Stimulated activated CD4-positive, alpha-beta T cell treated with anti-CD3 and anti-CD28 coated beads, Interleukin-4, amount 100 ng/mL, for 48 hours (primary cell): ENCODE data around the gene FRMD4A.

Experiments
- DNase-seq, 2 donors: peaks; one replicate each; pipeline ENCODE4 v3.0.0-alpha.2; 2020; ENCODE audit warnings: low read depth in 2 of 2

Gene FRMD4A

GRCh38 chr10:14293526-14293925 lies 37.2 kb downstream of the FRMD4A start:
- no peak for DNase-seq

DNA sequence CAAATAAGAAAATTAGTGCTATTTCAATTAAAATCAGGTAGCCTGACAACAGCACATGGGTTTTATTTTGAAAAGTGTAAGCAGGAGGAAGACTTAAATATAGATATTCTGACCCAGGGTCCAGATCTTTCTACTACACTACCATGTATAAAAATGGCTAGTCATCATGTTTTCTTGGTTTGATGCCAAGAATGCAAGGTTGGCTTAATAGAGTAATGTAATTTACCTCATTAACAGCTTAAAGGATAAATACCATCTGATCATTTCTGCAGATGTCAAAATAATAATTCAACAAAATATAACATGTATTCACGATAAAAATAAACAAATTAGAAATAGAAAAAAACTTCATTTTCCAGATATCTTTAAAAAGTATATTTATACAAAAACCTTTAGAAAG lies 39.4 kb downstream of the FRMD4A start:
- no peak for DNase-seq

DNA sequence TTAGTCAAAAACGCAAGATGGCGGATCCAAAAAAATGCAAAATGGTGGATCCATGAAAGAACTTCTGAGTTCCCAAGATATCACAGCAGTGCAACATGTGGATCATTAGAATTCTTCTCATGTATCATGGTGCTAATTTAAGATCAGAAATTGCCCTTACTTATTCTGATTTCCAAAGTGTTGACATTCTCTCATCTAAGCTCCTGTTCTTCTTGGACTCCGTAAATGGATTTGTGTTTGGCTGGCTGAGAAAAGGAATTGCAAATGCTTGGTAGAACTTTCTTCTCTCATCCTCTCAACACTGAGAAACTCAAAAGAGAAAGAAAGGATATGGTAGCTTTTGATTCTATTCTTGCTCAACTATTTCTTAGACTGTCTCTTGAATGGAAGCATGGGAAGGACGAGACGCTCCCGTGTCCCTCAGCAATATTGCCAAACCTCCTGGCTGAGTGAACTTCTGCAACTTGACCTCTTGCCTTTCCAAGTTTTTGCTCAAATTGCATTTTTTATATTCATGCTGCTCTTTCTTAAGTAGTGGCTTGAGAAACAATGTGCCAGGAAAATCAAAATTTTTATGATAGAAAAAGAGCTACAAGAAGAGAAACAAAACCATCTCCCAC lies 44.7 kb downstream of the FRMD4A start:
- no peak for DNase-seq

DNA sequence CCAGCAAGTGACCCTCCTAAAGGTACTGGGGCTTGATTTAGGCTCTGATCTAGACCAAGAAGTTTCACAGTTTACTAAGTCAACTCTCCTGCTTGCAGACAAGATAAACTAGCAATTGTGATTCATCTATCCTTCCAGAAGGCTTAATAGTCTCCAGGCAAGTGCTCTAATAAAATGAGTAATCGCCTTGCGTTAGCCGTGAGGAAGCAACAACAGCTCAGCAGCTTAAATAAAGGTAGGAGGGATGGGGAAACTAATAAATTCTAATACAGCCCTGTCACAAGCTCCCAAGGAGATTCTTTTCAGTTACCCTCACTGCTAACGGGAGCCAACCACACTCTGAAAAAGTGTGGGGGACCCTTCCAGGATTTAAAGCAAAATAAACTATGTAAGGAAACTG lies 48.4 kb downstream of the FRMD4A start:
- no peak for DNase-seq

DNA sequence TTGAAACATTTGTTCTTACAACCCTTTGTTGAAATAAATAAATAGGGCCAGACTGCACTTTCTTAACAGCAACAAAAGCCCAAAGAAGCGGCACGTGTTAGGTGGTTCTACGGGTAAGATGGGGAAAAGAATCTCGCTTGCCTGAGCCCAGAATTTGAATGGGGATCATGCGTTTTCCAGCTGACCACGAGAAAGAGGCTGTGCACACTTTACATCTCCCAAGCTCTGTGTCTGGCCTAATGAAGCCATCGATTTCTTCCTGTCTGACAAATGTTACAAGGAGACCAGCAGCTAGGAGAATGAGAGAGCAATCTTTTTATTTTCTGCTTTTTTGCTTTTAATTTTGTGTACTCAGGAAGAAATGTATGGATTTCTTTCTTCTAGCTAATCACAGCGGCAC lies 52.2 kb downstream of the FRMD4A start:
- no peak for DNase-seq

DNA sequence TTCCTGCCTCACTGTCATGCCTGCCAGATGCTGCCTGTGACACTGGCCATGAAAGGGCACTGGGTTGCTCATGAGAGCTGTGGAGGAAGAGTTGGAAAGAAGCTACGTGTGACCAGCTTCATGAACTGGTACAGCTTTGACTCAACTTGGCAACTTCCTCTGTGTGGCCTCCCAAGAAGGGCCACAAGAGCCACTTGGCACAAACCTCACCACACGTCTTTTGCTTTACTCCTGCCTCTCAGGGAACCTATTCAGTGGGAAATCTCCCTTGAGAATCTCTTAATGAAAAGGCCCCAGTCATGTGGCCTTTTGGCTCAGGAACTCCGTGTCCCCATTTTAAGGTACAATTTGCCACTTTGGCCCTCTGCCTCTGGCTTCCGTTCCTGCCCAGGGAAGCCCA lies 54.5 kb downstream of the FRMD4A start:
- DNase-seq: no peak

DNA sequence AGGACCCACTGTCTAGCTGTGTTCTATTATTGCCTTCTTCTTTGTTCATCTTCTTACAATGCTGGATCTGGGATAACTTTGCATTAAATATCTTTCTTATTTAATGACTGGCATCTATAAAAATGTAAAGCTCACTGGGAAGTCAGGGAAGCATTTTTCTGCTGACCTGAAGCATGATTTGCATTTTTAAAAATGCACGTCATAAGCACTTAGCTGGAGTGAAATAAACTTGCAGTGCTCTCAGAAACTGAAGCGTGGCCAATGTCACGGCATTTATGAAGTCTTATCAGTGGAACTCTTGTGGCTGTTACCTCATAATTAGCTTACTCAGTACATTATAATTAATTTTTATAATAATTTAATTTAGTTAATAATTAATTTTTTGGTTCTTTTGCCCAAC lies 59.1 kb downstream of the FRMD4A start:
- no peak for DNase-seq

DNA sequence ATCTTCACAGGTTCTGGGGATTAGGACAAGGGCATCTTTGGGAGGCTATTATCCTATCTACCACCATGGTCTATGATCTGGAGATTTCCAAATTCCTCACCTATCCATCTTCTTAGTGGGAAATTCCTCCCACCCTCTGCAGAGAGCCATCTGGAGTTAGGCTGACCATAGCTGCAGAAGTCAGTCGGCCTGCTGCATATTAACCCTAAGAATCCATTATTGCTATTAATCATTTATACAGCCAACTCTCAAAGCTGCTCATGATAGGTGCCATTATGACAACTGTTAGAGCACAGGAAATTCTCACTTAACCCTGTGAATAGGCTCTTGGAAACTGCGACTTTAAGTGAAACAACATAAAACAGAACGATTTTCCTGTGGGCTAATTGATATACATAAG lies 60.4 kb downstream of the FRMD4A start:
- no peak for DNase-seq

- DNase-seq: no peak
Measured at GRCh38 chr10:14265709-14266108, 65.0 kb downstream of the FRMD4A start.

DNA sequence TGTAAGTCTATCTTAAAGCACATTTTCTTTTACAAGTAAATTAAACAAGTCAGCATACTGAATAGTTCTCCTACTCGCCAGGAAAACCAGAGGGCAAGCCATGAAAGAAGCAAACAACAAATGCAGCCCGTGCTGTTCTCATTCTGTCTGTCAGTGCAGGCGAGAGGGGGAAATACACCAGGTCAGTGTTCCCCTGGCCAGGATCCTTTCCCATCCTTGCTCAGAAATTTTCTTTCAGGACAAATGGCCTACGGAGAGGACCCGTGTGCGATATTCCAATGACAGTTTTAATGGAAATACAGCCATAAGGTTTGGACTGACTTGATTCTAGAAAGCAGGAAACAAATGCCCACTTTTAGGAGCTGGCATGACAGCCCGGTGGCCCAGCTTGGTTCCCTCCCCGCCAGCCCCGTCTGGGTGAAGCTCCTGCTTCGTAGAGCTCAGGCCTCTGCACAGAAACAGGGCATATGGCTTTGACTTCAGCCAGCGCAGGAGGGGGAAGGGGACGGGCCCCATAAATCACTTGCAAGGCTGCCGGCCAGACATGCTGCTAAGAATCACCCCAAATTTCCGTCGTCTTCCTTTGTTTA lies 67.8 kb downstream of the FRMD4A start:
- no peak for DNase-seq

- no peak for DNase-seq
Measured at GRCh38 chr10:14261336-14261735, 69.4 kb downstream of the FRMD4A start.

- no peak for DNase-seq
Measured at GRCh38 chr10:14259696-14260566, 70.8 kb downstream of the FRMD4A start.

DNA sequence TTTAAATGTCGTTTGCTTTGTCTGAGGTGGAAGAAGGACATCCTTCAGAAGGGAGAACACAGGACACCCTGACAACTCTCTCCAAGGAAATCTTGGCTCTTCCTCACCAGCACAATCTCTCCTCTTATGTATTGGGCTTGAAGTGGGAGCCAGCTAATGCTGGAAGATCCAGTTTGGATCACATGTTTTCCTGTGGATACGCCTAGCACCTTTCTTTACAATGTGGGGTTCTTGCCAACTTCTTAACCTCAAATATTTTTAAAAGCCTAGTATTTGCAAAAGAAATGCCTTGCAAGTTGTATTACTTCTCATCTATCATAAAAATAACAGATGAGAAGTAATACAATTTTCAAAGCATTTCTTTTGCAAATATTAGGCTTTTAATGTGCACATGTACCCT lies 76.4 kb downstream of the FRMD4A start:
- no peak for DNase-seq

DNA sequence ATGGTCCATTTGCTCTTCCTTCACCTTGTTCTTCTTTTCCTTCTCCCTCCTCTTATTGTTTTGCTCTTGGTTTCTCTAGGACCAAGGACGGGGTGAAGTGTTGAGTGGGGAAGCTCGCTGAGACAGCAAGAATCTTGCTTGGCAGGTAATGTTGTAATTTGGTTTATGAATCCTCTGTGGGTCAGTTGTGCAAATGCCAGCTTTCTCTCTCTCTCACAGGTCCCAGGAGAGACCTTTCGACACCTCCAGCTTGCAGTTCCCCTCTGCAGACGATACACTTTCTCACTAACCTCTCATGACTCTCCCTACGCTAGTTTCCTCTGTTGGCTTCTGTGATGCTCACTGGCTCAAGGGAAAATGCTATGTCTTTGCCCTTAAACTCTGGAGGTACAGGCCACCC lies 77.0 kb downstream of the FRMD4A start:
- DNase-seq: no peak

DNA sequence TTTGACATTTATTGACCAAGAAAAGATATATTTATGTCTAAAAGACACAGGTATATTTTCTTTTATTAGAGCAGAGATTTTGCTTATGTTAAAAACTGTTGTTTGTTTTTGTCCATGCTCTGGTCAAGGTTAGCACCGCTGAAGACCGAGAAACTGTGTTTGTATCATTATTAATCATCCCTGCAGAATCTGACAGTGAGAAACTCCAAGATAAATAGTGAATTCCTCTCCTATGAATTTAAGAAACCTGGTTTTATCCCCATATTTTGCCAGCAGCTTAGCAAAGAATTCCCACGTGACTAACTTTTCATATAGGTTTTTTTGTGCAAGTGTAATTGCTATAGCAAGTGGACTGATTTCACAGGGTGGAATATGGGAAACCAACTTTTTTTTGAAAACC lies 77.6 kb downstream of the FRMD4A start:
- no peak for DNase-seq

GRCh38 chr10:14250496-14251076 lies 80.1 kb downstream of the FRMD4A start:
- DNase-seq: no peak

GRCh38 chr10:14247377-14248116 lies 83.2 kb downstream of the FRMD4A start:
- DNase-seq: no peak

GRCh38 chr10:14244801-14245211 lies 85.9 kb downstream of the FRMD4A start:
- no peak for DNase-seq

DNA sequence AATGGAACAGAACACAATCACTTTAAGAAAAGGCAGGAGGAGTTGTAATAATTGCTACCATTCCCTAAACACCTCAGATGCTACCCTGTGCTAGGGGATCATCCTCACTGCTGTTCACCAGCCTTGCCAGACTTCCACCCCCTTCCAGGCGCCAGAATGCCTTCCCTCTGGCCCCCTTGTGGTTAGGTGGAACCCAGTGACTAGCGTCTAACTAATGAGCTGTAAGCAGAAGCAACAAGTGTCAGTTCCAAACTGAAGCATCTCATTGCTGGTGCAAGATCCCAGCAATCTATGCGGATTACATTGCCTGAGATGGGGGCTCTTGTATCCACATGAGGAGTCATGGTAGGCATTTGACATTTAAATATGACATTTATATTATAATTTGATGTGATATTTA lies 86.6 kb downstream of the FRMD4A start:
- DNase-seq: no peak

- no peak for DNase-seq
Measured at GRCh38 chr10:14243221-14243620, 87.5 kb downstream of the FRMD4A start.

- DNase-seq: no peak
Measured at GRCh38 chr10:14241196-14241595, 89.5 kb downstream of the FRMD4A start.
